ENCODE results near the gene PDZD4. TPM values are rescaled to one million over a fixed set of nuclear protein-coding genes. Genes with fewer than 3 reads are reported as not detected.

PDZD4 gene, protein sequence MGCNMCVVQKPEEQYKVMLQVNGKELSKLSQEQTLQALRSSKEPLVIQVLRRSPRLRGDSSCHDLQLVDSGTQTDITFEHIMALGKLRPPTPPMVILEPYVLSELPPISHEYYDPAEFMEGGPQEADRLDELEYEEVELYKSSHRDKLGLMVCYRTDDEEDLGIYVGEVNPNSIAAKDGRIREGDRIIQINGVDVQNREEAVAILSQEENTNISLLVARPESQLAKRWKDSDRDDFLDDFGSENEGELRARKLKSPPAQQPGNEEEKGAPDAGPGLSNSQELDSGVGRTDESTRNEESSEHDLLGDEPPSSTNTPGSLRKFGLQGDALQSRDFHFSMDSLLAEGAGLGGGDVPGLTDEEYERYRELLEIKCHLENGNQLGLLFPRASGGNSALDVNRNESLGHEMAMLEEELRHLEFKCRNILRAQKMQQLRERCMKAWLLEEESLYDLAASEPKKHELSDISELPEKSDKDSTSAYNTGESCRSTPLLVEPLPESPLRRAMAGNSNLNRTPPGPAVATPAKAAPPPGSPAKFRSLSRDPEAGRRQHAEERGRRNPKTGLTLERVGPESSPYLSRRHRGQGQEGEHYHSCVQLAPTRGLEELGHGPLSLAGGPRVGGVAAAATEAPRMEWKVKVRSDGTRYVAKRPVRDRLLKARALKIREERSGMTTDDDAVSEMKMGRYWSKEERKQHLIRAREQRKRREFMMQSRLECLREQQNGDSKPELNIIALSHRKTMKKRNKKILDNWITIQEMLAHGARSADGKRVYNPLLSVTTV
- total RNA-seq, result 7.0 TPM
- 4.7 TPM for polyA plus RNA-seq (ENCODE audit: insufficient read depth, low read depth, low replicate concordance)
- long read RNA-seq, donor 1, partial matches to known transcripts, result 0 of 1 reads
- long read RNA-seq, donor 1, other reads (novel, unspliced or antisense), result 0 of 1 reads
- long read RNA-seq, donor 2, partial matches to known transcripts, result 0 of 1 reads
- long read RNA-seq, donor 2, other reads (novel, unspliced or antisense), result 0 of 1 reads
- long read RNA-seq, donor 3, partial matches to known transcripts, result 0 of 1 reads
- long read RNA-seq, donor 3, other reads (novel, unspliced or antisense), result 0 of 1 reads
- long read RNA-seq, donor 4, partial matches to known transcripts, result 0 of 2 reads
- long read RNA-seq, donor 4, other reads (novel, unspliced or antisense), result 0 of 2 reads
- long read RNA-seq, donor 5, result 0 reads
- long read RNA-seq, donor 6, result 0 reads
- long read RNA-seq, donor 7, partial matches to known transcripts, result 0 of 1 reads
- long read RNA-seq, donor 7, other reads (novel, unspliced or antisense), result 1 of 1 reads
- long read RNA-seq, donor 8, partial matches to known transcripts, result 0 of 2 reads
- long read RNA-seq, donor 8, other reads (novel, unspliced or antisense), result 0 of 2 reads
- long read RNA-seq, donor 9, result 0 reads
- long read RNA-seq, donor 10, result 0 reads

DNA sequence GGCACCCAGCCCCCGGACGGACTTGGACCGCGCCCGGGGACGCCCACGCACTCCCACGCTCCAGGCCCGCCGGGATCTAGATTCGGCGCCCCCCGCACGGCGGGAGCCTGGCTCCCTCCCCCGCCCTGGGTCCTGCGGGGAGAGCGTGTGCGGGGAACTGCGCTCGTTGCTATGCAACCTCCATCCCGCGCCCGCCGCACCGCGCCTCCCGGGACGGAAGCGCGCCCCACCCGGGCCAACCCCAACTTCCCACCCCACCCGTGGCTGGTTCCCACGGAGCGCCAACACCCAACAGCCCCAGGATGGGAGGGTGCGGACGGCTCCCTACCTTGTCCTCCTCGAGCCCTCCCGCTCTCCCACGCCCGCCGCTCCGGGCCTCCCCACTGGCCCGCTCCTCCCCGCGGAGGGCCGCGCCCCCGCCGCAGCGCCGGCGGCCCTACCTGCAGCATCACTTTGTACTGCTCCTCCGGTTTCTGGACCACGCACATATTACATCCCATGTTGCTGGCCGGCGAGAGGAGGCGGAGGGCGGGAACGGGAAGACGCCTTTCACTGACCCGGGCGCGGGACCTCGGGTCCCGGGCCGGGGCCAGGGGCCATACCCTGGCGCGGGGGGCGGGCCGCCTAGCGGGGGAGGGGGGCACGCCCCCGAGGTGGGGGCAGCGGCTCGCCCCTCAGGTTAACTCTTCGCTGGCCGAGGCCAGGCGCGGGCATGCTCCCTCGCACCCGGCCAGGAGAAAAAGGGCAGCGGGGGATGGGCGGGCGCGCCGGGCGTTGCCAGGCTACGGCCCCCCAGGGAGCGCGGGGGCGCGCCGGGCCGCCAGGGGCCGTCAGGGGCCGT, at the start of gene PDZD4:
PDZD4 (minus strand) TSS at position 746 of the 841 bp plus-strand sequence; CDS start at position 500, 246 bp downstream.
- TF ChIP-seq, protein P1, sequence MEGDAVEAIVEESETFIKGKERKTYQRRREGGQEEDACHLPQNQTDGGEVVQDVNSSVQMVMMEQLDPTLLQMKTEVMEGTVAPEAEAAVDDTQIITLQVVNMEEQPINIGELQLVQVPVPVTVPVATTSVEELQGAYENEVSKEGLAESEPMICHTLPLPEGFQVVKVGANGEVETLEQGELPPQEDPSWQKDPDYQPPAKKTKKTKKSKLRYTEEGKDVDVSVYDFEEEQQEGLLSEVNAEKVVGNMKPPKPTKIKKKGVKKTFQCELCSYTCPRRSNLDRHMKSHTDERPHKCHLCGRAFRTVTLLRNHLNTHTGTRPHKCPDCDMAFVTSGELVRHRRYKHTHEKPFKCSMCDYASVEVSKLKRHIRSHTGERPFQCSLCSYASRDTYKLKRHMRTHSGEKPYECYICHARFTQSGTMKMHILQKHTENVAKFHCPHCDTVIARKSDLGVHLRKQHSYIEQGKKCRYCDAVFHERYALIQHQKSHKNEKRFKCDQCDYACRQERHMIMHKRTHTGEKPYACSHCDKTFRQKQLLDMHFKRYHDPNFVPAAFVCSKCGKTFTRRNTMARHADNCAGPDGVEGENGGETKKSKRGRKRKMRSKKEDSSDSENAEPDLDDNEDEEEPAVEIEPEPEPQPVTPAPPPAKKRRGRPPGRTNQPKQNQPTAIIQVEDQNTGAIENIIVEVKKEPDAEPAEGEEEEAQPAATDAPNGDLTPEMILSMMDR (IDR thresholded peaks at IDR 0.05; ENCODE audit: borderline replicate concordance, extremely low read depth, insufficient read depth), result no peak
- Histone ChIP-seq H3K4me3 (ENCODE audit: low read length in 3 of 3) (no peak within 1 kb of the TSS), H3K27me3 (ENCODE audit: control insufficient read depth, insufficient read depth, low read length) (no peaks in the 10 kb centered on the region), H3K27ac (ENCODE audit: low read depth in 2 of 2, low read length in 2 of 2) (no peak within 1 kb of the TSS), H3K9ac (ENCODE audit: low read length in 3 of 3) (no peak within 1 kb of the TSS), H3K4me1 (ENCODE audit: control insufficient read depth in 2 of 3, insufficient read depth in 2 of 3, low read depth in 1 of 3, low read length in 3 of 3) (no peaks in the 10 kb centered on the region), H3K9me3 (ENCODE audit: control insufficient read depth in 2 of 3, insufficient read depth in 1 of 3, low read length in 3 of 3) (no peaks in the 10 kb centered on the region), H3K36me3 (ENCODE audit: control insufficient read depth in 2 of 3, insufficient read depth in 3 of 3, low read length in 3 of 3) (no peaks in the 10 kb centered on the region)
- intact Hi-C loops (cut with DNase I), result no loop called here
- DNase-seq (no peak), FAIRE-seq (no peak)

DNA sequence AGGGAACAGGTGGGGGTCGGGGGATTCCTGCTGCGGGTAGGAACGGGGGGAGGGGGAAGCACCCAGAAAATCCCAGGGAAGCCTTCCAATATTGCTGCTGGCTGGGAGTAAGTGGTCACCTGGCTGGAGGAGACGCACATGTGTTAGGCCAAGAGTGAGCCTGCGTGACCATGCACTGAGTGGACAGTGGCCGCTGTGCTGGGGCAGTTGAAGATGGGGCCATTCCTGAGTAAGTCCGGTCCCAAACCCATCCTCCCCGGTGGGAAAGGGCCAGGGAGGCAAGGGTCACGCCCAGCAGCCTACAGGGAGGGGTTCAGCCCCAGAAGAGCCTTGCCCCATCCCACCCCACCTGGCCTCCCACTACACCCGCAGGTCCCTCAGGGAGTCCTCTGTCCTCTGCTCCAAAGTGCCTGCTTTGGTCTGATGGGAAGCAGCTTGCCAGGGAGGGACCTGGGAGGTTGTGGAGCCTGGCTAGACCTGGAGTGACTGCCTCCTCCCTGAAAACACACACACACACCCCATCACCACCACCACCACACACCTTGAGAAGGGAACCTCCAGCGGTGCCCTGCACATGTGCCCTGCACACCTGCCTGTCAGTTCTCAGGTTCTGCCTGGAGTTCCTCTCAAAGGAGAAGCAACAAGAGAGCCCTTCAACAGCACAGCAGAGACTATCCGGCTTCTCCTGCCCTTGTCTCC, 49.5 kb upstream of the PDZD4 start:
- Histone ChIP-seq H3K9ac (ENCODE audit: low read length in 3 of 3) (no peak overlapping the region), H3K27me3 (ENCODE audit: control insufficient read depth, insufficient read depth, low read length) (peaks cover 6% of the 10 kb centered on the region), H3K9me3 (ENCODE audit: control insufficient read depth in 2 of 3, insufficient read depth in 1 of 3, low read length in 3 of 3) (no peaks in the 10 kb centered on the region), H3K27ac (ENCODE audit: low read depth in 2 of 2, low read length in 2 of 2) (no peak overlapping the region), H3K4me1 (ENCODE audit: control insufficient read depth in 2 of 3, insufficient read depth in 2 of 3, low read depth in 1 of 3, low read length in 3 of 3) (no peaks in the 10 kb centered on the region), H3K4me3 (ENCODE audit: low read length in 3 of 3) (no peak overlapping the region), H3K36me3 (ENCODE audit: control insufficient read depth in 2 of 3, insufficient read depth in 3 of 3, low read length in 3 of 3) (no peaks in the 10 kb centered on the region)
- TF ChIP-seq, protein P1 (IDR thresholded peaks at IDR 0.05; ENCODE audit: borderline replicate concordance, extremely low read depth, insufficient read depth), result no peak
- intact Hi-C loops (cut with DNase I), result no loop called here
- FAIRE-seq (no peak), DNase-seq (no peak)
